Upper lobe of left lung (tissue), 4 donors: Measurements from ENCODE around the gene RS1.

Source experiments
- POLR2A ChIP-seq, 4 donors: fragments of 450-650 bp; IDR thresholded peaks; one replicate each; pipeline ENCODE4 v1.5.1; 2016 to 2017; ENCODE audit warnings: antibody characterized with exemption in 4 of 4, mild to moderate bottlenecking in 2 of 4
- POLR2AphosphoS5 ChIP-seq, 2 donors: sonication (generic); formaldehyde crosslinking; IDR thresholded peaks; one replicate each; pipeline ENCODE4 v1.5.1; 2017; ENCODE audit warnings: antibody characterized with exemption in 2 of 2
- TF ChIP-seq, protein P1 (sequence below), 6 experiments: fragments of 450-650 bp in 4 of 6; fragments of 200-600 bp in 2 of 6; sonication (generic) in 2 of 6; IDR thresholded peaks; one replicate each; pipeline ENCODE4 v1.5.1; 2016 to 2019; ENCODE audit warnings: antibody characterized with exemption in 6 of 6

DNA sequence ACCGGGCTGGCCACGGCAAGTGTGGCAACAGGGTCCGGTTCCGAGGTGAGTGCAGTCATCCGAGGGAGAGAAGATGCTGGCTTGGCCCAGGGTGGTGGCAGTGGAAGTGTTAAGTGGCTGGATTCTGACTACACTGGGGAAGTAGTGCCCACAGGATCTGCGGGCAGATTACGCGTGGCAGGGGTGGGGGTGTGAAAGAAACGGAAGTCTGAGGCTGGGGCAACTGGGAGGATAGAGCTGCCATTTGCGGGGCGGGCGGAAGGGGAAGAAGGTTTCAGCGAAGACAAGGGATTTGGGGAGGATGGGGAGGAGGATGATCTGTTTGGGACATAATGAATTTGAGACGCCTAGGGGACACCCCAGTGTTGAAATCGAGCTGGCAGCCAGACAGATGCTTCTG is 5.3 kb downstream of the RS1 start:
- TF ChIP-seq, protein P1, sequence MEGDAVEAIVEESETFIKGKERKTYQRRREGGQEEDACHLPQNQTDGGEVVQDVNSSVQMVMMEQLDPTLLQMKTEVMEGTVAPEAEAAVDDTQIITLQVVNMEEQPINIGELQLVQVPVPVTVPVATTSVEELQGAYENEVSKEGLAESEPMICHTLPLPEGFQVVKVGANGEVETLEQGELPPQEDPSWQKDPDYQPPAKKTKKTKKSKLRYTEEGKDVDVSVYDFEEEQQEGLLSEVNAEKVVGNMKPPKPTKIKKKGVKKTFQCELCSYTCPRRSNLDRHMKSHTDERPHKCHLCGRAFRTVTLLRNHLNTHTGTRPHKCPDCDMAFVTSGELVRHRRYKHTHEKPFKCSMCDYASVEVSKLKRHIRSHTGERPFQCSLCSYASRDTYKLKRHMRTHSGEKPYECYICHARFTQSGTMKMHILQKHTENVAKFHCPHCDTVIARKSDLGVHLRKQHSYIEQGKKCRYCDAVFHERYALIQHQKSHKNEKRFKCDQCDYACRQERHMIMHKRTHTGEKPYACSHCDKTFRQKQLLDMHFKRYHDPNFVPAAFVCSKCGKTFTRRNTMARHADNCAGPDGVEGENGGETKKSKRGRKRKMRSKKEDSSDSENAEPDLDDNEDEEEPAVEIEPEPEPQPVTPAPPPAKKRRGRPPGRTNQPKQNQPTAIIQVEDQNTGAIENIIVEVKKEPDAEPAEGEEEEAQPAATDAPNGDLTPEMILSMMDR (IDR thresholded peaks at IDR 0.05) = no peak
- TF ChIP-seq POLR2AphosphoS5 (IDR thresholded peaks at IDR 0.05) = no peak
- TF ChIP-seq POLR2A (IDR thresholded peaks at IDR 0.05) = no peak
